GM19023 (cell line): ENCODE data around the gene MX2.
"Not testable (repeated sequence)": the region's sequence is repeated elsewhere in the genome, so short reads cannot be mapped to it uniquely, and the experiment has no call there.

ENCODE experiments used
- ATAC-seq: cut with Tn5 transposase; IDR thresholded peaks from one replicate; pipeline ENCODE4 v1.9.1; 2021; ENCODE audit warnings: mild to moderate bottlenecking, moderate library complexity; ENCODE audit not compliant: unreplicated experiment

The MX2 gene, protein sequence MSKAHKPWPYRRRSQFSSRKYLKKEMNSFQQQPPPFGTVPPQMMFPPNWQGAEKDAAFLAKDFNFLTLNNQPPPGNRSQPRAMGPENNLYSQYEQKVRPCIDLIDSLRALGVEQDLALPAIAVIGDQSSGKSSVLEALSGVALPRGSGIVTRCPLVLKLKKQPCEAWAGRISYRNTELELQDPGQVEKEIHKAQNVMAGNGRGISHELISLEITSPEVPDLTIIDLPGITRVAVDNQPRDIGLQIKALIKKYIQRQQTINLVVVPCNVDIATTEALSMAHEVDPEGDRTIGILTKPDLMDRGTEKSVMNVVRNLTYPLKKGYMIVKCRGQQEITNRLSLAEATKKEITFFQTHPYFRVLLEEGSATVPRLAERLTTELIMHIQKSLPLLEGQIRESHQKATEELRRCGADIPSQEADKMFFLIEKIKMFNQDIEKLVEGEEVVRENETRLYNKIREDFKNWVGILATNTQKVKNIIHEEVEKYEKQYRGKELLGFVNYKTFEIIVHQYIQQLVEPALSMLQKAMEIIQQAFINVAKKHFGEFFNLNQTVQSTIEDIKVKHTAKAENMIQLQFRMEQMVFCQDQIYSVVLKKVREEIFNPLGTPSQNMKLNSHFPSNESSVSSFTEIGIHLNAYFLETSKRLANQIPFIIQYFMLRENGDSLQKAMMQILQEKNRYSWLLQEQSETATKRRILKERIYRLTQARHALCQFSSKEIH

DNA sequence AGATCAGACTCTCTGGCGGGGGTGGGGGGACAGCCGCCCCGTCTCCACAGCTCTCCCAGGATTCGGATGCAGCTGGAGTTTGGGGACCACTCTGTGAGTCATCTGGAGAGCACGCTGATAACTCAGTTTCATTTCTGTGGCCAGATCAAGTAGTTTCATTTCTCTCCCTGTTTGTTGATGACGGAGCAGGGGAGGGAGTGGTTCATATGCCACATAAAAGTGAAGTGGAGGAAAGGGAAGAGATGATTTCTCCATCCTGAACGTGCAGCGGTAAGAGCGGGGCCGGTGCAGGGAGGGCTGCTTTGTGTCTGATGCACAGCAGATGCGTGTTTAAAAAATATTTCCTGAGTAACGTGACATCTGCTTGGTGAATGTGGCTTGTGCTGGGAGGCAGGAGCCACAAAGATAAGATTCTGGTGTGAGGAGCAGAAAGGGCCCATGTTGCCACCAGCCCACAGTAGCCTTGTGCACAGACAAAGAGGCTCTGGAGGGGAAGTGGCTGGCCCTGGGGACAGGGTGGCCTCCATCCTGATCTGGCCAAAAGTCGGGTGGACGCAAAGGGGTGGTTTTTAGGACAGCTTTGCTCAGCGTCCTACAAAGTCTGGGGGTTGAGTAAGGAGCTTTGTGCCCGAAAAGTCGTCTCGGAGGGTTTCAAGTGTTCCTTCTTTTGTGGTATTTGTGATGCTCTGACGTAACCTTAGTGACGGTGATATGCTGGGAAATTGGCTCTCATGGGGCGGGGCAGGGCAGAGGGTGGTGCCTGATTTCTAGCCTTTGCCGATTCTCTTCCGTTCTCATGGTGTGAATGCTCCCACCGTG is at the start of gene MX2:
Gene MX2 (plus strand): TSS at position 242 of the 819 bp plus-strand sequence. CDS start 14,880 bp downstream, outside the sequence.
- ATAC-seq = peak; percentile 59

DNA sequence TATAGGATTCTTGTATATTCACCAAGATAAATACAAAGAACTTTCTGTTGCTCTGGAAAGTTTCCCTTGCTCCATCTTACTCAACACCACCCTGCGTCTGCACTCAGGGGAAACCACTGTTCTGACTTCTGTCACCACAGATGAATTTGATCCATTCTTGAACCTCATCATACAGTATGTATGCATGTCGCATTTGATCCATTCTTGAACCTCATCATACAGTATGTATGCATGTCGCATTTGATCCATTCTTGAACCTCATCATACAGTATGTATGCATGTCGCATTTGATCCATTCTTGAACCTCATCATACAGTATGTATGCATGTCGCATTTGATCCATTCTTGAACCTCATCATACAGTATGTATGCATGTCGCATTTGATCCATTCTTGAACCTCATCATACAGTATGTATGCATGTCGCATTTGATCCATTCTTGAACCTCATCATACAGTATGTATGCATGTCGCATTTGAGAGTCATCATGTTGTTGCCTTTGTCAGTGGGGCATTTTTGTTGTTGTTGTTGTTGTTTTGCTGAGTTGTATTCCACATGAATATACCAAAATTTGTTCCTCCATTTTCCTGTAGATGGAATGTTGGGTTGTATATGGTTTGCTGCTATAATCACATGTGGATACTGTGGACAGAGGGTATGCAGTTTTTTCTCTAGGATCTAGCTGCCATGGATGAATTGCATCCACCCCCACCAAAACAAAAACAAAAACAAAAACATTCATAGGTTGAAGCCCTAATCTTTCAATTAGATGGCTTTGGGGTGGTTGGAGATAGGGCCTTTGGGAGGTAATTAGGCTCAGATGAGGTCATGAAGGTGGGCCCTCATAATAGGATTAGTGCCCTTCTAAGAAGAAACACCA is 48.3 kb upstream of the MX2 start:
- ATAC-seq = not testable (repeated sequence)

DNA sequence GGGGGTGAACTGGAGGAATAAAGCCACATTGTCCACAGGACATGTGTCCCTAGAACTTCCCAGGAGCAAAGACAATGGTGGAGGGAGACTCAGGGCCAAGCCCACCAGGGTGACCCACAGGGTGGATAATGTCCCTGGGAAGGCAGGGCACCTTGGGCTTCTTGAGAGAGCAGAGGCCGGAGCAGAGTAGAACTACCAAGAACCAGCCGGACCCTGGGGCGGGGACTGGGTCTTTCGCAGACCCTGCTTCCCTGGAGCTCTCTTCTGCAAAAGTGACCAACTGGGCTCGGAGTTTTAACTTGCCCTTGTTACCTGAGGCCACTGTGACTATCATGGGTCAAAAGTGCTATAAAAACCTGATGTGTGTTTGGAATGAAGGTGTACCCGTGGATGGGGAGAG is 46.1 kb upstream of the MX2 start:
- no peak for ATAC-seq

DNA sequence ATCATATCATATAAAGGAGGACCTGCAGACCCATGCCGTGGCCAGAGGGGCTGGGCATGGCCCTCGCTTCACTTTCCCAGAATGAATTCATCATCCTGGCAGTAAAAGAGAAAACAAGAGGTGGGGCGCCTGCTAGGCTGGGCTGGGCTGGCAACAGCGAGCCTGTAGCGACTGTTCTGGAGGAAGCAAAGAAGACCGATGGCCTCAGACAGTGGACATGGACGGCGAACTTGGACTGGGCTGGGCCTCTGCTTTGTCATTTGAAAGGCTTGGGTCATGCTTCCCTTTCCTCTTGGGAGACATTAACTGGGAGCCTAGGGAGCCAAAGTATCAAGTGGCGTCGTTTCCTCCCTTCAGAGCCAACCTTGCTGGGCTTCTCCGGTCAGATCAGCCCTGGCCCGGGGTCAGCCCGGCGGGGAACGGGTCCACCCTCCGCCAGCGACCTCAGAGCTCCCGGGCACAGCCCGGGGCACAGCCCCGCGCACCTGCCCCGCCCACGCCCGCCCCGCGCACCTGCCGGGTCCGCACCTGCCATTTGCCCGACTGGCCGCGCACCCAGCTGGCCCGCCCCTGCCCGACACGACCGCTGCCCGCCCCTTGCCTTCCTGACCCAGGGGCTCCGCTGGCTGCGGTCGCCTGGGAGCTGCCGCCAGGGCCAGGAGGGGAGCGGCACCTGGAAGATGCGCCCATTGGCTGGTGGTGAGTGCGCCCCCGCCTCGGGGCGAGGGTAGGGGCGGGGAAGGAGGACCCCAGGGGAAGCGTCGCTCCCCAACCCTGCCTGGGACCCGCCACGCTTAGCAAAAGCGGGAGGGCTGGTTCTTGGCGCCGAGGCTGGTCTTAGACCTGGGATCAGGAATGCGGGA is 45.4 kb upstream of the MX2 start, which contains the start of gene FAM3B:
Gene FAM3B (plus strand): TSS at position 602 of the 863 bp plus-strand sequence. CDS start 79 bp downstream, at position 681.
- ATAC-seq = no peak

DNA sequence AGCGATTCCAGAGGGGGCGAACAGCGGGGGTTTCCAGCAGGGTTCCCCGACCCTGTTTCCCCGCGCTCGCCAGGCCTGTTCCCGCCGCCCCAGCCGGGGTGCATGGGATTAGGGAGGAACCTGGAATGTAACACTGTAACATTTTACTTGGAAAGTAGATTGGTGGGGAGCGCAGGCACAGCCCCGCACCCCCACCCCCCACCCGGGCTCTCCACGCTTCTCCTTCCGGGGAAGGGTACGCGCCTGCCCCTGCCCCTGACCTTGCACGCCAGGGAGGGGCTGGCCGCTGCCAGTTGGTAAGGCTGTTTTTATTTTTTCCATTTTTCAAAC is 44.8 kb upstream of the MX2 start:
- no peak for ATAC-seq

DNA sequence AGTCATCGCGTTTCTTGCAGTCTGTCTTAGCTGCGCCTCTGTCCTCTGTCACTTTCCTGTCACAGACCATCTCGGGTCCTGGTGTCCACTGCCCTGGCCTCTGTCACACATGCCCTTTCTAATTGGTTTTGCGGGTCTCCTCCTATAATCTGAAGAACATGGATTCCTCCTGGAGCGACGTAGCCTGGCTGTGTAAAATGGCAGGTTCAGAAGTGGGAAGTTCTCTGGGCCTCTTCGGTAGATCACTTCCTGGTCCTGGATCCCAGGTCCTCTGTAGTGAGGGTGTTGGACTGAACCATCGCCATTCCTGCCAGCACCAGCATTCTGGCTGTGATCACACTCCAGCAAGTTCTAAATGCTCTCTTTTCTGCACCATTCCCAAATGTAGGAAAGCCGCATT is 44.4 kb upstream of the MX2 start:
- ATAC-seq = no peak

DNA sequence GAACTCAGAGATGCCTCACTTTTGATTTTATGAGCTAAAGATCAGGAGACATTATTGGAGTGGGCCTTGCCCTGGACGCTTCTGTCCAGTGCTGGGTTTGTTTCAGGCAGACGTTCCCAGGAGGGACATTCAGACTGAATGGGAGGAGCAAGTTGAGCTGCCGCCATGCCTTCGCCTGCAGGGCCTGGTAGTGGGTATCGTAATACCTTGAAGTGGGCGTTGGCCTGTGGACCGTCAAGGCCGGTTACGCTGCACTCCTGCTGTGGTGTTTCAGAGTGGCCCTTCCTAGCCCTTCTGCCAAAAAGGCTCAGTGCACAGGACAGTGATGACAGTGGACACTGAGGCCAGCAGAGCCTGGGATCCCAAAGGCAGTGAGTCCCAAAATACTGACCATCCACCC is 43.6 kb upstream of the MX2 start:
- ATAC-seq = no peak

DNA sequence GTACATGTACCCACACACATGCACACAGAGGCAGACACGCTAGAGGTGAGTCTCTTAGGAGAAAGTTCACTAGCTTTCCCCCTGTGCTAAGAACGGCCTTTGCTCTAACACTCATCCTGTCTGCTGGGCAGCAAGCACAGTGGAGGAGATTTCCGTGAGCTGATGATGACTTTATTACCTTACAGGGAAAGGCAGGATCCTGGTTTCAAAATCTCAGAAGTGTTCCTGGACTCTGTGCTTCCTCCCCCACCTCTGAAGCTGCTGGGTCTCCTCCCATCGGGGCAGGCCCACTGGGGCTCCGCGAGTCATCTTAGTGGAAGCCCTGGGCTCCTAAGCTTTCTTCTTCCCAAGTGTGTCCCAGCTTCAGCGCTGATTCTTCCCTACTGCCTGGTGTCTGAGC is 42.6 kb upstream of the MX2 start:
- no peak for ATAC-seq

DNA sequence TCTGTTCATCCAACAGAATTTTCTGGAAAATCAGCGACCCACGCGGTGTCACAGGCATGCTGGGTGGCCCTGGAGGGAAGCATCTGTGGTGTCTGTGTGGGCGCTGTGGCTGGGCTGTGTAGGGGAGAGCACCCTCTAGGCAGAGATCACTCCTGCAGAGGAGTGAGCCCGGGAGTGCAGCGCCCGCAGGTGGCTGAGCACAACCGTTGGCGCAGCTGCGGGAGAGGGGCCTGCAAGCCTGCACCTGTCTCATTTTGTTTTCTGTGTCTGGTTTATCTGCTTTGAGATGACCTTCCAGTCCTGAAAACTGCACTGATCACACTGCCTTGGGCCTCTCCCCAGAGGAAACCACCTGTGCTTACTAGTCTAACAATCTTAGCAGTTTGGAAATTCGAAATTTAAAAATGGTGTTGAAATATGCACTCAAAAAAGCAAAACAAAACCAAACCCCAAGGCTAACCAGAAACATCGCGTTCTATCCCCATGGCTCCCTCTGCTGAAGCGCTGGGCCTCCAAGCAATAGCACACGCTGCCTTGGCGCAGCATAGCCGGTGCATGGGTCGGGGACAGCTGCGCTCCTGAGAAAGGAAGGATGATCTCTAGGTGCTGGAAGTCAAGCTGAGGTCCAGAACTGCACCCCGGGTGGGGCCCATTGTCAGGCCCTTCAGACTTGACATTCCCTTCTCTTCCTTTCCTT is 40.5 kb upstream of the MX2 start:
- ATAC-seq = no peak

DNA sequence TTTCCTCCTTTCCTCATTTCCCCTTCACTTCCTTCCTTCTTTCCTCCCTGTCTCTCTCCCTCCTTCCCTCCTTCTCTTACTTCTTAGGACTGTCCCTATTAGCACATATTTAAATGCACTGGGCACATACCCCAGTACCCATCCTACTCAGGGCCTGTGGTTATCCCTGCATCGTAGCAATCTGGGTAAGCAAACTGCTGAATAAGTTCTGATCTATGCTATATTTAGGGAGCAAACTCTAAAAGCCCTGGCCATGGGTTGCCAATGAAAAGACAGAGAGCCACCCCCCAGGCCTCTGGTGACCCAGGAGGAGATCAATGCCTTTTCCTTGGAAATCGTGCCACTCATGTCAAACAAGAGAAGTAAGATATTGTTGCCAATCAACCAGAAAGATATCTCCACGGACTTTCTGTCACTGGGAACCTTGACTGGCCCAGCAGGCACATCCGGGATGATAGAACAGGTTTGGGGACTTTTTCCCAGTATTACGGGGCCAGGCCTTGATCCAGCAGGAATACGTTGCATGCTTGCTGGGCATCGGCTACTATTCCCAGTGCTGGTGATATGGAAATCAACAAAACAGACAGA is 39.8 kb upstream of the MX2 start:
- no peak for ATAC-seq

DNA sequence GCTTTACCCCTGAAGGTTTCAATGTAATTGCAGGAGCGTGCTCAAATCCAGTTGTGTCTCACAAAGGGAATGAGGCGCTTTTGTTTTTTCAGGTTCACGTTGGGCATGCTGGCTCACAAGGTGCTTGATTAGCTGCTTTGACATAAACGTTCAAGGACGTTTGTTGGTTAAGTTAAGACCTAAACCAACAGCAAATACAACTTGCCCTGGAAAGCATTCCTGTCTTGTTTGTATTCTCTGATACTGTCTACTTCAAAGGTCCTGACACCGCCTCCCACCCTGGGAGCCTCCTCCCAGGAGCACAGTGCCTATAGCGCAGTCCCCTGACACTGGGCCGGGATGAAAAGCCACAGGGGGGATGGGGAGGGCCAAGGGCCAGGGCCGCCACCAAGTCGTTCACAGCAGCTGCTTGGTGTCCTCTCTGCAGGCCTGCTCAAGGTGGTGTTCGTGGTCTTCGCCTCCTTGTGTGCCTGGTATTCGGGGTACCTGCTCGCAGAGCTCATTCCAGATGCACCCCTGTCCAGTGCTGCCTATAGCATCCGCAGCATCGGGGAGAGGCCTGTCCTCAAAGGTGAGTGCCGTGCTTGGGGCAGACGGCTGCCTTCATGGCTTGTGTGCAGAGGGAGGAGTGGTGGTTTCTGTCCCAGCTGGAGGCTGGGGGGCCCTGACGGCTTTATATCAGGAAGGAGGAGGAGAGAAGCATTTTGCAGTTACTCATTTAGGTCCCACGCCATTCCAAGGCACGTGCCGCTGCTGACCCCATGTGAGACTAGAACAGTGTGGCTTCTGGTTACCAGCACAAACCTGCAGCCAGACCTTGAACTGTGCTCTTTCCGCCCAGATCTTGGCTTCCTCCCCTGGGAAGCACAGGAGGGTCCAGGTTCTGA is 39.1 kb upstream of the MX2 start:
- ATAC-seq = no peak

DNA sequence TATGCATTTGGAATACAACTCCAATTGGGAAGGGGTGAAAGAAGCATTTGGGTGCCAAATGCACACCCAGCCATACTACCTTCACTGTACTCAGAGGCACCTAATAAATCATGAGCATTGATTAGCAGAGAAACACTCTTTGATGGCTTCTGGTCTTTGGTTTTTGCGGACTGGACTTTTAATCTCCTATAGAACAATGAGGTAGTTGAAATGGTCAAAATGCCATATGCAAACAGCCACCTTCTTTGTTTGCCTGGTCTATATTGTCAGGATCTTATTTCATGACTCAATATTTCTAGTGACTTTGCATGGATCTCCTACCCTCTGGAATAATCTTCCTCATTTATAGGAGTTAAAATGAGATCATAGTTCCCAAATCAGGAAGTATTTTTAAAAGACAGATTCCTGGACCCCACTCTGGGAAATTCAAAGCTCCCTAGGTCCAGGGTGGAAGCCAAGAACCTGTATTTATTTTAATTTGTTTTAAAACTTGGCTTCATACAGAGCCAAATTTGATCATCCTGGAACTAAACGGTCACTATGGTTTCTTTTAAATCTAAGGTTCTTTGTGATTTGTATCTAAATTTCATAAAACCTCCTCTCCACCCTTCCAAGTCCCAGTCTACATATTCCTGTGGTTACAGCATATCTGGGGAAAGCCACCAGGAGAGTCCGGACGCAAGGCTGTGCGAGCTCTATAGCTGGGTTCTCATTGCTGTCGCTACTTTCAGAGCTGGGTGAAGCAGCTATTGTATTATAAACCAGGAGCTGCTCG is 36.5 kb upstream of the MX2 start:
- no peak for ATAC-seq

DNA sequence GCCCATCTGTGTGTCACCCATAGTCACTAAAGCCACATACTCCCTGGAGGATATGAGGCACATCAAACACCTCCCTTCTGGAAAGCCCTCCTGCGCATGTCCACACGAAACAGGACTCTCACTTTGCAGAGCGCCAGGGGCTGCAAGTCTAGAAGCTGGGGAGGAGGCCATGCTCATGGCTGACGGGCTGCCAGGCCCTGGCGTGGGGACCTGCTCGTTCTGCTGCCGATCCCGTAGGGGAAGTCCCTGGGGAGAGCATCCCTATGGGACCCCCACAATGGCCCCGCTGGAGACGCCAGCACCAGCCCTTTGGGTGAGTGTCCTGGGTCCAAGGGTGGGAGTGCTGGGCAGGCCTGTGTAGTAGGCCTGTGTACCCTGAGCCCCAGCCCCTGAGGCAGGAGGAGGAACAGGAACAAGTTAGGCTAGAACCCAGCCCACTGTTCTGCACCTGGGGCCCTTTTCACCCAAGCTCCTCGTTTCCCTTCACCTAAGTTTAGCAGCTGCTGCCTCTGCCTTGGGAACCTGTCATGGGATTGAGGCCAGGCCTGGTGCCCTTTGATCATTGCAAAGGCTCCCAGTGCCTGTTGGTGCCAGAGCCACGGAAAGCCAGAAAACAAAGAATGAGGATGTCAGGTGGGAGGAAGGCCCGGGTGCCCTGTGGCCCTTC is 35.3 kb upstream of the MX2 start:
- no peak for ATAC-seq

DNA sequence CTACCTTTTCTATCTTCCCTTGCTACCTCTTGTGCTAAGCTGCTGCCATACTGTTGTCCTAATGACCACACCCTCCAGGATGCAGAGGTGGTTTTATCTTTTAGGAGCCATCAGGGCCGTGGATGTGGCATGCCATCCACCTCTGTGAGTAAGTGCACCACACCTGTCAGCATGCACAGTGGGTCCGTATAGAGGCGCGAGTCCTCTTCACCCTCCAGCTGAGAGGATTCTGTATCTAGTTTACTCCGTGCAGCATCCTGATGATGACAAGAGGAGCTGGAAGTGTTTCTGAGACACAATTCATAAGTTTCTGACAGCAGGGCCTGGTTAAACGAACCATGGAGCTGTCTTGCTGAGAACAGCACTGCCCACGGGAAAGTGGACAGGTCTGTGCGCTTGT is 34.1 kb upstream of the MX2 start:
- ATAC-seq = no peak

DNA sequence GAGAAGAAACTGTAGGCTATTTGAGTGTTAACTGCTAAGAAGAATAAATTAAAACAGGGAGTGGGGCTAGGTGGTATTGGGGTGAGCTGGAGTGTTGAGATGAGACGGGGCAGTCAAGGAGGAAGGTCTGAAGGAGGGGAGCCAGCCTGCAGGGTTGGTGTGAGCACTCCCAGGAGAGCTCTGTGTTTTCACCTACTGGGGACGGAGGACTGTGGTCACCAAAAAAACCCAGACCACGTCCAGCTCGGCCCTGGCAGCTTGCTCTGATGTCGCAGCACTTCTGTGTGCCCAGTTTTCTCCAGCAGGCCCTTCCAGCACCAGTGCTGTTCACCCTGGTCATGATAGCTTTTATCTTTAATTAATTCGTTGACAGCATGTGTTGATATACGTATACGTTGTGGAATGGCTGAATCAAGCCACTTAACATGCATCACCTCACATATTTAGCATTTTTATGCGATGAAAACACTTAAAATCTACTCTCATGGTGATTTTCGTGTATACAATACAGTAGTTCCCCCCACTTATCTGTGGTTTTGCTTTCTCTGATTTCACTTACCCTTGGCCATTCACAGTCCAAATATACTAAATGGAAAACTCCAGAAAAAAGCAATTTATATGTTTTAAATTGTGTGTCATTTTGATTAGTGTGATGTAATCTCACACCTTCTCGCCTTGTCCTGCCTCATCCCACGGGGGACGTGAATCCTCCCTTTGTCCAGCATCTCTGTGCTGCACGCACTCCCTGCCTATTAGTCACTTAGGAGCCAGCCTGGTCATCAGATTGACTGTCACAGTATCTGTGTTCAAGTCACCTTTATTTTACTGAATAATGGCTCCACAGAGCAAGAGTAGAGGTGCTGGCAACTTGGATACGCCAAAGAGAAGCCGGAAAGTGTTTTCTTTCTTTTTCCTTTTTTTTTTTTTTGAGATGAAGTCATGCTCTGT is 32.9 kb upstream of the MX2 start:
- no peak for ATAC-seq
